ENCODE data around the gene SLC8A2.

Gene SLC8A2

DNA sequence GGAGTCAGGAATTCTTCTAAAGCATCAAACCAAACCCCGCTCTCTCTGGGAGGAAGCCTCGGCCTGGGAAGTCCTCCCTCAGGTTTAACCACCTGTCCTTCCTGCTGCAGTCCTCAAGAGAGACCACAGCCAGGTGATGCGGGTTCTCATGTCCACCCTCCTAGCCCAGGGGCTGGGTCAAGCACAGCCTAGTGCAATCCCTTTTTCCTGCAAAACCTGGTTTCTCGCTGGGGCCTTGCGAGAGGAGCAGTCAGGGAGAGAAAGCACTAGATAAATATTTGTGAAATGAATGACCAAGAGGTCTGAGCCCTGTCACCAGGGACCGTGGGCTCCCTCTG lies 2.4 kb downstream of the SLC8A2 start:
- peak in 1 of 10 donors; percentile 52 for DNase-seq
- intact Hi-C loops (cut with DNase I): no loop called here

DNA sequence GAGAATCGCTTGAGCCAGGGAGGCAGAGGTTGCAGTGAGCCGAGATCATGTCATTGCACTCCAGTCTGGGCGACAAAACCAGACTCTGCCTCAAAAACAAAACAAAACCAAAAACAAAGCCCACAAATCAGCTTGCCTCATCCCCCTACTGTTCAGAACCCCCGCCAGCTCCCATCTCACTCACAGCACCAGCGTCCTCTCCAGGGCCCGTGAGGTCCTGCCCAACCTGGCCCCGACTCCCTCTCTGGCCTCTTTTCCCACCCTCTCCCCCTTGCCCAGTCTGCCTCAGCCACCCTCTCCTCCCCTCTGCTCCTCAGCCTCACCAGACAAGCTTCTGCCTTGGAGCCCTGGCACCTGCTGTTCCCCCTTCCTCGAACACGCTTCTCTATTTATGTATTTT lies 3.8 kb downstream of the SLC8A2 start:
- DNase-seq: no peak
- intact Hi-C loops (cut with DNase I): no loop called here

DNA sequence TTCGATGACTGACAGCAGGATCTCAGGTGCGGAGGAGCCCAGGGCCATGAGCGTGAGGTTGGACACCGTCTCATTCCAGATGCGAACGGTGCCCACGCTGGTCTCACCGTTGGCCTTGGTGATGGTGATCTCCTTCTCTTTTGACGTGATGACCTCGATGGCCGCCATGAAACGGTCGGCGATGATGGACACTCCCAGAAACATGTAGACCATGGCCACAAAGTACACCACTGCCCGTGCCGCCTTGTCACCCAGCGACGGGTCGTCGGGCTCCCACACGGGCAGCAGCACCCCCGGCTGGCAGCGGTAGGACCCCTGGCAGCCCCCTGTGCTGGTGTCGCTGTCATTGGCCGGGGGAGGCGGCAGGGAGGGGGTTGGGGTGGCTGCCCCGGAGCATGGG lies 5.7 kb downstream of the SLC8A2 start:
- intact Hi-C loops (cut with DNase I): no loop called here
- DNase-seq: peak in 1 of 10 donors; percentile 70

DNA sequence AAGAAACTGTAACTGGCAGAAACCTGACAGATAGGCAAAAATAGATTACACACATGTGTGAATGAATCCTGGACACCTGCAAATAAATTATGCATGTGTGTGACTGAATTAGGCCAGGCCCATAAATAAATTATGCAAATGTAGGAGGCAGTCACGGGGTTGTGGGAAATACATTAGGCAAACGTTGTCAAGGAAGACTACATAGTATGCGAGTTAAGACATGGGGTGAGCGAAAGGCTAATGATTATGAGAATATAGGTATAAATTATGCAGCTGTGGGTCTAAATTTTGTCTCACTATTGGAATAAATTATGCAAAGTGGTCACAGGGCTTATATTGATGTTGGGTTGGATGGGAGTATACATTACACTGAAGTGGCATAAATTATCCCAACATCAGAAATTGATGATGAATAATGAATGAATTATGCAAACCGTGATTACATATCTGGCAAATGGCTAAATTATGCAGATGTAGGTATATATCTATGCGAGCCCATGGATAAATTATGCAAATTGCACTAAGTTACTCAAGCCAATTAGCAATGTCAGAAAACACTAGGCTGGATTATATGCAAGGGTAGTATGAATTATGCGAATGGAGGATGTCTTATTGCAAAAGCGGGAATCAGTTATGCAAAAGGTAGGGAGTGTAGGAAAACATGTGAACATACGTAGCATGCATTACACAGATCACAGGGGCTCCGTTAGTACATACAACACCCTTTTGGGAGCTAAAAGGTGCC lies 6.8 kb downstream of the SLC8A2 start:
- DNase-seq: no peak
- intact Hi-C loops (cut with DNase I): no loop called here

DNA sequence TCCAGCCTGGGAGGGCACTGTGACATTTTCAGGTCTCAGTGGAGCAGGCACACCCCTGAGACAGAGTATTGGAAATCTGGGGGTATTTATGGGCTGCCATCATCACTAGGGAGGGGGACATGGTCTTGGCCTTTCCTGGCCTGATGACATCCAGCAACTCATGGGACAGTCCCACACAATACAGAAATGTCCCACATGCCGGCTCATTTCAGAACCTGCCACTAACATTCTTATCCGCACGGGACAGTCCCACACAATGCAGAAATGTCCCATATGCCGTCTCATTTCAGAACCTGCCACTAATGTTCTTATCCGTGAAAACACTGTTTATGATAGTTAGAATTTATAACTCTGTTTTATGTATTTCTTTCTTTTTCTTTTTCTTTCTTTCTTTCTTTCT lies 9.8 kb downstream of the SLC8A2 start:
- intact Hi-C loops (cut with DNase I): no loop called here

GRCh38 chr19:47459477-47459876 lies 12.2 kb downstream of the SLC8A2 start:
- peak in 2 of 10 donors; percentile 9 to 43 for DNase-seq
- intact Hi-C loops (cut with DNase I): no loop called here

More for the DNA sequence above, 9.8 kb downstream of the SLC8A2 start:
- peak in 1 of 10 donors; percentile 20 for DNase-seq

DNA sequence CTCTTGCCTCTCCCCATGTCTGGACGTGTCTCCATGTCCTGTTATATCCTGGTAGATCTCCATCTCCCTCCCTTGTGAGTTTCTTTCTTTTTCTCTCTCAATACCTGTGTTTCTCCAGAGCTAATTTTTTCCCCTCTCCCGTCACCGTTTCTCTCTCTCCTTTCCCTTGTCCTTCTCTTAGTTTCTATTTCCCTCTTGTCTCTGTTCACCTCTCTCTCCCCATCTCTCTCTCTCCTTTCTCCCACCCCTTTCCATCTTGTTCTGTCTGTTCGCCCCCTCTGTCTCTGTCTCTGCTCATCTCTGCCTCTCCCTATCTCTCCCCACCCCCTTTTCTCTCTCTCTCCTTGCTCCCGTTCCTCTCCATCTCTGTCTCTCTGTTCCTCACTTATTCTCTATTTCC lies 13.0 kb downstream of the SLC8A2 start:
- intact Hi-C loops (cut with DNase I): no loop called here
- no peak for DNase-seq

DNA sequence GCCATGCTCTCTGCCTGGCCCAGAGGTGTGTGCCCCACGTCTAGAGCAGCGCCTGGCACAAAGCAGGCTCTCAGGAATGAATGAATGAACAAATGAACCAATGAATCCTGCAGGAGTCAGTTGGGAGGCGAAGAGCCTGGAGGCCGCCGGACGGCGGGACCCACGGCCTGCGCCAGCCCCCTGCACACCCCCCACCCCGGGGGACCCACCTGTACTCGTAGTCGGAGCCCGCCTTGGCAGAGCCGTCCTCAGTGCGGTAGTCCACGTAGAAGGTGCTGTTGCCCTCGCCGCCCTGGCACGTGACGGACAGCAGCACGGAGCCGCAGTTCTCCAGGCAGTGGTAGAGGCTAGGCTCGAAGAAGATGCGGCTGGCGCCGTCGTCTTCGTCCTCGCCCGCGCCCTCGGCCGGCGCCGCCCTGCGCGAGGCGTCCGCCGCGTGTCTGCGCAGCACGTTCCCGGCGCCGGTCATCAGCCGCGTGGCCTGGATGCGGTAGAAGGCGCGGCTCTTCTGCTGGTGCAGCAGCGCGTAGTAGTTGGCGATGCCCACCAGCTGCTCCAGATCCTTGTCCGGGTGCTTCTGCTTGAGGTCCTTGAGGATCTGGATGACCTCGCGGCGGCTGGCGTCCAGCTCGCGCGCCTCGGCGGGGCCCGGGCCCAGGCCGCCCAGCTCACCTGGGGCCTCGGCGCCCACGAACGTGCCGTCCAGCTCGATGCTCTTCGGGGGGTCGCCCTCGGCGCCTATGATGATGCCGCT lies 14.8 kb downstream of the SLC8A2 start:
- intact Hi-C loops (cut with DNase I): no loop called here

DNA sequence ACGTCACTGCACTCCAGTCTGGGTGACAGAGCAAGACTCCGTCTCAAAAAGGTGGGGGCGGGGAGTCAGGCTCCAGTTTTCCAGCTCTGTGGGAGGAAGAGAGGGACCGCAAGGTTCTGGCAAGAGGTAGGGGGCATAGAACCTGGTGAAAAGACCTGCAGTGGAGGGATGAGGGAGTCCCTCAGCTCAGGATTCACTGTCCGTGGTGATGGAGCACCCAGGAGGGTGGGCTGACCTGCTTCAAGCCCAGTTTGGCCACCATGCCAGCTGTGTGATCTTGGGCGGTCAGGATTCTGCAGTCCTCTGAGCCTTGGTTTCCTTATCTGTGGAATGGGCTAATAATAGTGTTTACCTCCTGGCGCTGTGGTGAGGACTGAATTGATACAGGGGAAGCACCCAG lies 21.2 kb downstream of the SLC8A2 start:
- intact Hi-C loops (cut with DNase I): no loop called here
- DNase-seq: peak in 1 of 10 donors; percentile 29

More for the DNA sequence above, 14.8 kb downstream of the SLC8A2 start:
- peak in 1 of 10 donors; percentile 73 for DNase-seq

DNA sequence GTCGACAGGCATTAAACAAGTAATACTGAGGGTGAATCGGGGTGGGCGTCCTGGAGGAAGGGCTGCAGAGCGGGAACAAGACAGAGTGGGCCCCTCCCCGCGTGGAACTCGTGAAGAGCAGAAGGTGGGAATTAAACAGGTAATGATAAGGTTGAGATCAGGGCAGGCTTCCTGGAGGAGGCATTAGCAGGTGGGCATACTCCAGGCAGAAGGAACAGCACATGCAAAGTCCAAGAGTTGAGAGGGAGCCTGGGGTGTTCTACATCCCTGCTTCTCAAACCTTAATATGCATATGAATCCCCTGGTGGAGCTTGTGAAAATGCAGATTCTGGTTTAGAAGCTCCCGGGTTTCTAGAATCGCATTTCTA lies 23.3 kb downstream of the SLC8A2 start:
- DNase-seq: peak in 2 of 10 donors; percentile 29 to 71
- intact Hi-C loops (cut with DNase I): no loop called here

DNA sequence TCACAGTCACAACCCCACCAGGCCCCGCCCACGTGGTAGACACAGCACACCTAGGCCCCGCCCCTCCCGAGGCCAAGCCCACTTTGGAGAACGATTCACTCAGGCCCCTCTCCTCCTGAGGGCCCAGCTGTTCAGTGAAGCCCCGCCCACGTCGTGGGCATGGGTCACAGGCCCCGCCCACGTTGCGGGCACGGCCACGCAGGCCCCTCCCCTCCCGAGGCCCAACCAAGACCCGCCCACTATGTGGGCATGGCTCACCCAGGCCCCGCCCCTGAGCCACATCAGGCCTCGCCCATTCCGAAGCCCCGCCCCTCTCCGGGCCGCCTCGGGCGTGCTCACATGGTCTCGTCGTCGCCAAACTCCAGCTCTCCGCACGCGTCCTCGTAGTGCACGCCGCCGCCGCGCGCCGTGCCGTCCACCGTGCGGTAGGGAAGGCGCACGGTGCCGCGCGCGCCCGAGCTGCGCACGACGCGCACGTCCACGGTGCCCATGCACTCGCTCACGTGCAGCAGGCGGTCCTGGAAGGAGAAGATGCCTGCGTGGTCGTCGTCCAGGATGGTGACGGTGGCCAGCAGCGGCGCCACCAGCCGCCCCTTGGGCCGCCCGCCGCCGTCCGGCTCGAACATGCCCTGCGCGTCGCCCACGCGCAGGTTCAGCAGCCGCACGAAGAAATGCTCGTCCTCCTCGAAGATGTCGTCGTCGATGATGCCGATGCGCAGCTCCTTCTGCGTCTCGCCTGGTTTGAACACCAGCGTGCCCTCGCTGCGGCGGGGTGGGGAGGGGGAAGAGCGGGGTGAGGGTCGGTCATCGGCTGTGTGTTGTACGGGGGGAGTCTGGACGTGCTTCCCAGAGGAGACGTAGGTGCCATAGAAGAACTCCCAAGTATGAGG lies 24.0 kb downstream of the SLC8A2 start:
- DNase-seq: peak in 9 of 10 donors; percentile 46 to 95 (median 59)

DNA sequence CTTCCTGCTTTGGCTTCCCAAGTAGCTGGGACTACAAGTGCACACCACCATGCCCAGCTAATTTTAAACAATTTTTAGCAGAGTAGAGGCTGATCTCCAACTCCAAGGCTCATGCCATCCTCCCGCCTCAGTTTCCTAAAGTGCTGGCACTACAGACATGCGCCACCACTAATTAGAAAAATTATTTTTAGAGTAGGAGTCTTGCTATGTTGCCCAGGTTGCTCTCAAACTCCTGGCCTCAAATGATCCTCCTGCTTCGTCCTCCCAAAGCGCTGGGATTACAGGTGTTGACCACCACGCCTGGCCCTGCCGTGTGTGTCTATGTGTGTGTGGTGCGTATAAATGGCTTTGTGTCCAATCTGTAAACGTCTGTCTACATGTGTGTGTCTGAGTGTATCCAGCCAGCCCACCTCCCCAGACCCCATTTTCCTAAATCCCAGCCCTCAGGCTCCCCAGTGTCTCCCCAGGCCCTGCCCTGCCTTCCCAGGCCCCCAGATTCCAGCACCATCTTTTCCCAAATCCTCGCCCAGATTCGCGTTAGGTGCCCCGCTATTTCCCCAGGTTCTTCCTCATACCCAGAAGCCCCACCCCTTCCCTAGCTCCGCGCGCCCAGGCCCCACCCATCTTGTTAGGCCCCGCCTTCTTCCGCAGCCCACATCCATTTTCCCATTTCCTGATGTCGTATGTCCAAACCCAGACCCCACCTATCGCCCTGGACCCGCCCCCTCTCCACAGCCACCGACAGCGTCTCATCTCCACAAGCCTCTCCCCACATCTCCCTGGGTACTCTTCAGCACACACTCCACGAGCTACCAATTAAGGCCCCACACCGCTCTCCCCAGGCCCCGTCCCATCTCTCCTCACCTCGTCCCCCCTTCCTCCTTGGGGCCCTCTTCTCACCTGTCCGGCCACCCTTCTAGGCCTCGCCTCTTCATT lies 24.9 kb downstream of the SLC8A2 start:
- intact Hi-C loops (cut with DNase I): no loop called here
- peak in 2 of 10 donors; percentile 85 to 90 for DNase-seq

More for the DNA sequence above, 24.0 kb downstream of the SLC8A2 start:
- intact Hi-C loops (cut with DNase I): no loop called here

GRCh38 chr19:47445937-47446402 lies 25.7 kb downstream of the SLC8A2 start:
- intact Hi-C loops (cut with DNase I): no loop called here

GRCh38 chr19:47445527-47445926 lies 26.2 kb downstream of the SLC8A2 start:
- peak in 2 of 10 donors; percentile 65 to 66 for DNase-seq
- intact Hi-C loops (cut with DNase I): no loop called here

More at GRCh38 chr19:47445937-47446402, 25.7 kb downstream of the SLC8A2 start:
- DNase-seq: peak in 9 of 10 donors; percentile 38 to 94 (median 57)

DNA sequence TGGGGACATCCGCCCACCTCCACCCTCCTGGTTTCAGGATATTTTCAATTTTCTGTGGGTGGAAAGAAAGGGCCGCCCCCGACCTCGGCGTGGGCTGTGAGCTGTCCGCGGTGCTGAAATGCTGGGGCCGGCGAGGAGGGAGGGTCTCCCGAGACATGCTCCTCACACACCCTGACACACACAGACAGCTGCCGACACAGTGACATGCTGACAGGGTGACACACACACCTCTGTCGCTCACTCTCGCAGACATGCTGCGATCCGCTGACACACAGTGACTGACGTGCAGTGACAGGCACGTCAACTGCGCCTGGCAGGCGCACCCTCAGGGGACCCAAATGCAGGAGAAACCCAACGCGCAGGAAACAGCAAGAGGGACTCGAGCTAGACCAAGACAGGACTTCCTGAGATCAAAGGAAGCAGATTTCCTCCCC lies 27.3 kb downstream of the SLC8A2 start:
- intact Hi-C loops (cut with DNase I): no loop called here
- DNase-seq: peak in 2 of 10 donors; percentile 50 to 72

DNA sequence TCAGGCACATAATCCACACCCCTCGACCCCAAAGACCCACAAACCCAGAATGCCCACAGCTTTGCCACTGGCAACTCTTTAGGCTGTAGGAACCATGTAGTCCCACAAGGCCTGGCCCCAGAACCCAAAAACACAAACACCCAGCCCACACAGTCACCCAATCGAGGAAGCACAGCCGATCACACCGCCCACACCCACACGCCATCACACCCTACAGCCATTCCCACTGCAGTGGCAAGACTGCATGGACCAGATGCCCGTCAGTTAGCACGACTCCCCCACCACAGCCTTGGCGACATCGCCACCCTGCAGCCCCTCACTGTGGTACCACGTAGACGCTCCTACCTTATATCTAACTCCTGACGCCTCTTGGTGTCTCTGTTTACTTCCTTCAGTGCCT lies 28.4 kb downstream of the SLC8A2 start:
- peak in 8 of 10 donors; percentile 52 to 94 (median 71) for DNase-seq
- intact Hi-C loops (cut with DNase I): loop anchor here (2.0 kb wide), 1 partner anchor 63 kb away; no protein-coding TSS in a partner anchor

DNA sequence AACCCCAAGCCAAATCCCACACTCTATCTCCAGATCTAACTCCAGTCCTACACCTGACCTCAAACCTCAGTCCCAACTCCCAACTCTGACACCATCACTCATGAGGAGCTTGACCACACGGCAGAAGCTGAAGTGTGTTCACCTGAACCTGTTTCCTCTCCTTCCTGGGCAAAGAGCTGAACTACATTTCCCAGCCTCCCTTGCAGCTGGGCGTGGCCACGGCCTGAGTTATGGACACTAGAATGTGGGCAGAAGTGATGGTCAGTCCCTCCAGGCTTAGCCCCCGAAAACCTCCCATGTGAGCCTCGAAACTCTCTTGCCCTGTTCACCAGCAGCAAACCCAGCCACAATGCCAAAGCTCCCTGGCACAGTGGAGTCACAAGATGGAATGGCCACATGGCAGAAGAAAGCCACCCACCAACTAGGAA lies 32.9 kb downstream of the SLC8A2 start:
- intact Hi-C loops (cut with DNase I): loop anchor here (10.0 kb wide), 1 partner anchor 166 kb away; the partner anchor contains the start of gene BICRA
- peak in 2 of 10 donors; percentile 30 to 64 for DNase-seq

DNA sequence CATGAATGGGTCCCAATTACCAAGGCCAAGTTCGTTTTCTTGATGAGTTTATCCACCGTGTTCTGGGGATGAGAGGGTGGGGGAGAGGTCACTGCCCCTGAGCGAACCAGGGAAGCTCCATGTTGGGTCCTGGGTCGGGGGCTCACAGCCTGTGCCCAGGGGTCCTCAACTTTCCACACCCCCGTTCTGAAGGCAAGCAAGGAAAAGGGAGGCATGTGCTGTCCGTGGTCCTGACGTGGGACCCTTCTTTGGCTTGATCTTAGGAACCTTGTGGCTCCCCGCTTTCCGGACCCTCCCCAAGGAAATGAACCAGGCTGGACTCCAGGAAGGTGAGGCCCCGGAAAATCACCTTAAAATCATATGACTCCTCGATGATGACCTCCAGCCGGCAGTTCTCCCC lies 34.2 kb downstream of the SLC8A2 start:
- DNase-seq: peak in 1 of 10 donors; percentile 37
- intact Hi-C loops (cut with DNase I): loop anchor here (2.0 to 10.0 kb wide), 3 partner anchors 77 to 261 kb away; partner anchors contain the start of genes BICRA and NAPA
